IMR-90 (cell line): ENCODE measurements around the gene FAM83F. TPM values are rescaled to one million over a fixed set of nuclear protein-coding genes. Genes with fewer than 3 reads are reported as not detected.

Experiments
- ATAC-seq: fragments of 200-7000 bp; cut with Tn5 transposase; 2 replicates; pipeline ENCODE4 v1.9.1; 2020; ENCODE audit warnings: low read depth, mild to moderate bottlenecking, moderate library complexity
- BruUV-seq: library from RNA; stranded (reverse); fragments of 400-500 nt; replicated peaks from 2 replicates; lab custom pipeline; 2021; lab: Mats Ljungman, UMichigan
- CTCF ChIA-PET: fragments of 300-600 bp; formaldehyde crosslinking; extraction: SDS; loops from one replicate; lab custom pipeline; 2021; ENCODE audit warnings: antibody characterized with exemption; lab: Yijun Ruan, JAX
- POLR2A ChIA-PET: fragments of 300-600 bp; sonication (Branson Sonifier 250); formaldehyde crosslinking; loops from one replicate; lab custom pipeline; 2022; ENCODE audit warnings: antibody characterized with exemption; ENCODE audit not compliant: unreplicated experiment; lab: Charles Lee
- DNase-seq: peaks from one replicate; pipeline ENCODE4 v3.0.0; 2013
- H2AFZ ChIP-seq: replicated peaks from 2 replicates; pipeline ENCODE3; 2013; ENCODE audit warnings: low read length, mild to moderate bottlenecking; ENCODE audit not compliant: poor library complexity
- H2AK5ac ChIP-seq: 2 replicates; pipeline ENCODE4 v1.6.1; 2013; ENCODE audit warnings: low read depth, low read length, inconsistent platforms
- H2AK9ac ChIP-seq: replicated peaks from 2 replicates; pipeline ENCODE3; 2013; ENCODE audit warnings: mild to moderate bottlenecking, low read depth, low read length, moderate library complexity; ENCODE audit not compliant: poor library complexity
- H2BK120ac ChIP-seq: 2 replicates; pipeline ENCODE4 v1.6.1; 2013; ENCODE audit warnings: low read depth, low read length, inconsistent platforms
- H2BK15ac ChIP-seq: 3 replicates; pipeline ENCODE4 v1.6.1; 2013; ENCODE audit warnings: low read depth, low read length, inconsistent platforms
- H2BK20ac ChIP-seq: 2 replicates; pipeline ENCODE4 v1.6.1; 2013; ENCODE audit warnings: low read depth, mild to moderate bottlenecking, inconsistent platforms, low read length, moderate library complexity
- H2BK5ac ChIP-seq: 2 replicates; pipeline ENCODE4 v1.6.1; 2013; ENCODE audit warnings: mild to moderate bottlenecking, low read depth, low read length, inconsistent platforms; ENCODE audit not compliant: poor library complexity, severe bottlenecking
- H3K14ac ChIP-seq: replicated peaks from 2 replicates; pipeline ENCODE4 v1.6.1; 2013; ENCODE audit warnings: low read depth, low read length, inconsistent platforms
- H3K18ac ChIP-seq: 2 replicates; pipeline ENCODE4 v1.6.1; 2013; ENCODE audit warnings: low read depth, low read length, control low read depth
- H3K23ac ChIP-seq: 2 replicates; pipeline ENCODE4 v1.6.1; 2013; ENCODE audit warnings: low read depth, low read length, inconsistent platforms
- H3K27ac ChIP-seq: 2 replicates; pipeline ENCODE4 v1.5.1; 2013; ENCODE audit warnings: mild to moderate bottlenecking, control low read depth, low read length; ENCODE audit not compliant: insufficient read depth
- H3K27me3 ChIP-seq: 2 replicates; pipeline ENCODE4 v1.6.1; 2013; ENCODE audit warnings: low read length; ENCODE audit not compliant: control insufficient read depth, insufficient read depth
- H3K36me3 ChIP-seq: 2 replicates; pipeline ENCODE4 v1.6.1; 2013; ENCODE audit warnings: low read length, mixed read lengths; ENCODE audit not compliant: control insufficient read depth, insufficient read depth
- H3K4ac ChIP-seq: 2 replicates; pipeline ENCODE4 v1.6.1; 2013; ENCODE audit warnings: low read depth, low read length, inconsistent platforms
- H3K4me1 ChIP-seq: 2 replicates; pipeline ENCODE4 v1.6.1; 2013; ENCODE audit warnings: low read length, mixed read lengths; ENCODE audit not compliant: control insufficient read depth, insufficient read depth
- H3K4me2 ChIP-seq: 2 replicates; pipeline ENCODE4 v1.6.1; 2013; ENCODE audit warnings: low read depth, mild to moderate bottlenecking, control low read depth, low read length, moderate library complexity
- H3K4me3 ChIP-seq: 2 replicates; pipeline ENCODE4 v1.5.1; 2013; ENCODE audit warnings: low read depth, mild to moderate bottlenecking, control low read depth, low read length, moderate library complexity; ENCODE audit not compliant: insufficient read depth
- H3K56ac ChIP-seq: 2 replicates; pipeline ENCODE4 v1.6.1; 2013; ENCODE audit warnings: low read length, inconsistent platforms; ENCODE audit not compliant: insufficient read depth; ENCODE audit errors: extremely low read depth
- H3K79me1 ChIP-seq, 2 experiments: 2 replicates each; pipeline ENCODE4 v1.6.1; 2013; ENCODE audit warnings: low read length in 2 of 2, inconsistent platforms in 1 of 2, low read depth in 1 of 2
- H3K9ac ChIP-seq: 2 replicates; pipeline ENCODE4 v1.6.1; 2013; ENCODE audit warnings: low read depth, low read length, control low read depth
- H3K9me1 ChIP-seq: 2 replicates; pipeline ENCODE4 v1.6.1; 2013; ENCODE audit warnings: low read length, inconsistent platforms; ENCODE audit not compliant: insufficient read depth
- H3K9me3 ChIP-seq: 2 replicates; pipeline ENCODE4 v1.6.1; 2013; ENCODE audit warnings: low read length; ENCODE audit not compliant: control insufficient read depth, insufficient read depth
- H4K20me1 ChIP-seq: 2 replicates; pipeline ENCODE4 v1.6.1; 2013; ENCODE audit warnings: low read length, inconsistent platforms; ENCODE audit not compliant: insufficient read depth
- H4K5ac ChIP-seq: 2 replicates; pipeline ENCODE4 v1.6.1; 2013; ENCODE audit warnings: mild to moderate bottlenecking, low read depth, low read length, control low read depth
- H4K8ac ChIP-seq, 2 experiments: 2 replicates each; pipeline ENCODE4 v1.6.1; 2013; ENCODE audit warnings: low read depth in 2 of 2, low read length in 2 of 2, control low read depth in 1 of 2, inconsistent platforms in 1 of 2
- H4K91ac ChIP-seq: 2 replicates; pipeline ENCODE4 v1.6.1; 2013; ENCODE audit warnings: low read depth, low read length, inconsistent platforms; ENCODE audit not compliant: insufficient read depth
- BHLHE40 ChIP-seq: fragments of 150-350 bp; IDR thresholded peaks from 2 replicates; pipeline ENCODE4 v1.6.1; 2016; ENCODE audit warnings: mild to moderate bottlenecking, low read depth, low read length
- MXI1 ChIP-seq: IDR thresholded peaks from 2 replicates; pipeline ENCODE4 v1.6.1; 2012; ENCODE audit warnings: low read depth, mild to moderate bottlenecking, low read length, moderate library complexity, borderline replicate concordance
- WGBS, 2 experiments: methylation state at CpG; one replicate each; pipeline versions ENCODE4 v1.1.5 to v1.1.7; 2013; ENCODE audit warnings: missing lambda C conversion rate in 2 of 2; ENCODE audit not compliant: insufficient read length in 1 of 2; ENCODE audit errors: extremely low coverage in 2 of 2; 5-methylcytosine and 5-hydroxymethylcytosine counted together
- dilution Hi-C: fragments of 300-500 bp; cut with HindIII; formaldehyde crosslinking; loops from one replicate; pipeline ENCODE4 v1.14.3; 2018; ENCODE audit warnings: low sequenced_read_pairs; ENCODE audit not compliant: unreplicated experiment
- in situ Hi-C: fragments of 300-500 bp; cut with MboI; formaldehyde crosslinking; loops from 3 replicates; pipeline ENCODE4 v1.14.3; 2019; ENCODE audit warnings: low sequenced_read_pairs, inconsistent platforms, mixed read lengths
- intact Hi-C: fragments of 100-400 bp; cut with micrococcal nuclease; formaldehyde crosslinking; loops from 2 replicates; pipeline ENCODE4 v1.10.0; 2022
- polyA plus RNA-seq, 3 experiments: library from polyadenylated mRNA; depleted of rRNA; stranded (reverse); fragments of >200 nt; gene quantifications; 2 replicates each; pipeline ENCODE4 v1.2.3, GENCODE V29; 2012; ENCODE audit warnings: low replicate concordance in 1 of 3
- total RNA-seq: library from RNA; depleted of rRNA; stranded (reverse); fragments of >200 nt; gene quantifications from 2 replicates; pipeline ENCODE4 v1.2.3, GENCODE V29; 2012

FAM83F gene
- total and polyA plus RNA-seq, 2 of the 4 experiments (the other 2 are of a cell fraction): not detected

- H4K20me1 ChIP-seq: no peaks in the 10 kb centered on the region
- H3K27me3 ChIP-seq: peaks cover 21% of the 10 kb centered on the region
- no peak overlapping the region for H2BK5ac ChIP-seq
- 0 out of 2 replicates have a peak, but pooled peaks cover 2% of the 10 kb centered on the region for H3K9me1 ChIP-seq
- dilution Hi-C loops: no loop called here
- H2BK20ac ChIP-seq: no peak overlapping the region
- intact Hi-C loops: no loop called here
- H3K4me1 ChIP-seq: peaks cover 4% of the 10 kb centered on the region
- BruUV-seq: no TSS peak
- no peak overlapping the region for H2AFZ ChIP-seq
- H2BK120ac ChIP-seq: no peak overlapping the region
- no peak overlapping the region for H4K5ac ChIP-seq
- DNase-seq (peak; percentile 94), ATAC-seq (peak; percentile 81)
- H3K4me2 ChIP-seq: no peak overlapping the region
- in situ Hi-C loops: no loop called here
- ChIA-PET POLR2A (no interaction called here), CTCF (interaction anchor here (0.5 kb wide), 1 partner anchor 70 kb away, joined by 3 read pairs; no protein-coding TSS in a partner anchor)
- H3K4ac ChIP-seq: no peak overlapping the region
- no CpG with 5 or more reads among the region's 4 CpGs for WGBS, 2 experiments
- no peaks in the 10 kb centered on the region for H3K9me3 ChIP-seq
- H3K56ac ChIP-seq: no peak overlapping the region
- TF ChIP-seq BHLHE40 (peak; percentile 31; the same call in 1 of the 2 replicates), MXI1 (no peak)
- H3K23ac ChIP-seq: no peak overlapping the region
- H3K14ac ChIP-seq: no peak overlapping the region
- no peaks in the 10 kb centered on the region for H3K36me3 ChIP-seq
- H2AK9ac ChIP-seq: no peak overlapping the region
- H4K8ac ChIP-seq: no peak overlapping the region
- no peak overlapping the region for H3K9ac ChIP-seq
- no peak overlapping the region for H3K27ac ChIP-seq
- no peak overlapping the region for H2BK15ac ChIP-seq
- no peak overlapping the region for H2AK5ac ChIP-seq
- no peak overlapping the region for H4K91ac ChIP-seq
- H3K18ac ChIP-seq: no peak overlapping the region
- H3K4me3 ChIP-seq: no peak overlapping the region
- no peaks in the 10 kb centered on the region for H3K79me1 ChIP-seq
Observed at GRCh38 chr22:39954584-39955055, 40.1 kb upstream of the FAM83F start.
